GM12892 (cell line): Measurements from ENCODE around the gene CCDC15.
A peak's percentile ranks its signal among the peaks of the same experiment; 100 is the strongest.
"Not testable (repeated sequence)": the region's sequence is repeated elsewhere in the genome, so short reads cannot be mapped to it uniquely, and the experiment has no call there.

Experiments used
- DNase-seq: peaks from one replicate; pipeline ENCODE4 v3.0.0; 2011; ENCODE audit not compliant: insufficient read length
- FAIRE-seq: peaks from 2 replicates; lab custom pipeline; 2011; peaks lifted over from hg19 to GRCh38; lab: Jason Lieb, UNC
- POLR2A ChIP-seq: IDR thresholded peaks from 2 replicates; pipeline ENCODE4 v1.6.1; 2011; ENCODE audit warnings: low read depth, low read length, control low read depth
- POLR2AphosphoS5 ChIP-seq: IDR thresholded peaks from 2 replicates; pipeline ENCODE4 v1.6.1; 2011; ENCODE audit warnings: low read depth, low read length, control low read depth
- TAF1 ChIP-seq: IDR thresholded peaks from 2 replicates; pipeline ENCODE4 v1.6.1; 2011; ENCODE audit warnings: low read depth, mild to moderate bottlenecking, control low read depth, low read length, borderline replicate concordance

CCDC15 gene

DNA sequence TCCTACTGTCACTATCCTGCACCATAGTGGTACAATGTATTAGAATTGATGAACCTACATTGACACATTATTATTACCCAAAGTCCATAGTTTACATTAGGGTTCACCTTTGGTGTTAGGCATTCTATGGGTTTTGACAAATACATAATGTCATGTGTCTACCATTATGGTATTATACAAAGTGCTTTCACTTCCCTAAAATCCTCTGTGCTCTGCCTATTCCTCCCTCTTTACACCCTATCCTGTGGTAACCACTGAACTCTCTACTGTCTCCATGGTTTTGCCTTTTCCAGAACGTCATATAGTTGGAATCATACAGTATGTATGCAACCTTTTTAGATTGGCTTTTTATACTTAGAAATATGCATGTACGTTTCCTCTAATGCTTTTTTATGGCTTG, 51.5 kb downstream of the CCDC15 start:
- FAIRE-seq, result no peak
- no peak for DNase-seq

DNA sequence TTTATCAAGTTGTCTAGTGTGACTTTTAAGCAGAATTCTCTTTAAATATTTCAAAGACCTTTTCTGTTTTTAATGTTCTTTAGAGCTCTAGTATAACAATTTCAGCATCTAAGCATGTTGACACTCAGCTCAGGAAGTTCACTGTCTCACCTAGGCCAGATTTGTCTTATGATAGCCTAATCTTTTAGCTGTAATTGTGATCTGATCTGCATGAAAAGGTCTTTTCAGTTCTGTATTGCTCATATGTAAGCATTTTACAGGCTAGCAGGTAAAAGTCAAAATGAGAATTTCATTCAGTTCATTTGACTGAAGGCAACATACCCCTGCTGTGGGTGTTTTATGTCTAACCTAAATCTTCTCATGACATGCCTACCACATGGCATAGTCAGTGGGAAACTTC, 62.4 kb downstream of the CCDC15 start:
- FAIRE-seq (no peak), DNase-seq (no peak)
- TF ChIP-seq TAF1 (no peak), POLR2A (no peak), POLR2AphosphoS5 (no peak)

More for the DNA sequence above, 51.5 kb downstream of the CCDC15 start:
- no peak for TF ChIP-seq TAF1
- no peak for TF ChIP-seq POLR2A
- no peak for TF ChIP-seq POLR2AphosphoS5

DNA sequence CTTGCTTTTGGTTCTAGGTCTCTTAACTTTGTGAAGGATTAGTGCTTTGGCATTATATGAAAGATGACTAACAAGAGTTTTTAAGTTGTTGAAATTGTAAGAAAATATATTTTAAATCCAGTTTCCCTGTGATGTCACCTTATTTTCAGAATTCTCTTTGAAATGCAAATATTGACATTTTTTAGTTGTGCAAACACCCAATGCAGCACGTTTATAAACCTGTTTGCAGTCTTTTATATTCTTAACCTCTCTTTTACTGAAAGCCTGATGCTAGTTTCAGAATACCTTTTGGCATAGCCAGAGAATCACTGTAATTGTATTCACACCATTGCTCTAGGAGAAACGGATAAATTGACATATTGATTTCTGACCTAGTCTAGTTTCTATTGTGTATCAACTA, 66.3 kb downstream of the CCDC15 start:
- TF ChIP-seq POLR2A (no peak), POLR2AphosphoS5 (no peak), TAF1 (no peak)
- FAIRE-seq, result no peak
- DNase-seq, result no peak

DNA sequence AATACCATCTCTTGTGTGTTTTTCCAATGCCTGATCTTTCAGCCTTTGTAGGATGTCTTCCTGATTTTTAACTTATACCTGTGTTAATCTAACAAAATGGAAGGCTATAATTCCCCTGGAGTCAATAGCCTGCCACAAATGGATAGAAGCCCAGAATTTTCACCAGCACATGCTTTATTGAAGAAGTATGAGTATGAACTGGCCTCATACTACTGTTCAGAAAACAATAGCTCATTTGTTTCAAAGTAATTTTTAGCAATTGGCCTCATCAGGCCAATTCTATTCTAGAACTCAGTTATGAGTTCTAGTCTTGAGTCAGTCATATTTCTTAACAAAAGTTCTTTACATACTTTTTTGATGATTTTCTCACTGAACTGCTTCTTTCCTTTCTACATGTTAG, 68.5 kb downstream of the CCDC15 start:
- FAIRE-seq, result no peak
- TF ChIP-seq TAF1, result no peak
- TF ChIP-seq POLR2A, result no peak
- no peak for TF ChIP-seq POLR2AphosphoS5
- no peak for DNase-seq

DNA sequence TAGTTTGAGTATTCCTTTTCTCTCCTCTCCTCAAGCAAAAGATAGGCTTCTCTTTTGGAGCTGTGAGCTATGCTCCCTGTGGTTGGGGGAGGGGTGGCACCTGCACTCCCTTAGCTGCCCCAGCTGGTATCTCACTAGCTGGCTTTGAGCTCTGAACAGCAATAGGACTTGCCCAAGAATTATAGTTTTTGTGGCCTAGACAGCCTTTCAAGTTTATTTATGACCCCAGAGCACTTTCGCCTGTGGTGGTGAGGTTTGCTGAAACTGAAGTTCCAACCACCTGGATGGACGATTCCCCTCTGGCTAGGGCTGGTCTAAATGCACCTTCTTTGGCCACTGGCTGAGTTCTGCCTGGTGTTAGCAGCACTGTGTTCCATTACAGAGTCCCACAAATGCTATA, 72.0 kb downstream of the CCDC15 start:
- DNase-seq (no peak), FAIRE-seq (no peak)
- TF ChIP-seq TAF1 (no peak), POLR2A (no peak), POLR2AphosphoS5 (no peak)

DNA sequence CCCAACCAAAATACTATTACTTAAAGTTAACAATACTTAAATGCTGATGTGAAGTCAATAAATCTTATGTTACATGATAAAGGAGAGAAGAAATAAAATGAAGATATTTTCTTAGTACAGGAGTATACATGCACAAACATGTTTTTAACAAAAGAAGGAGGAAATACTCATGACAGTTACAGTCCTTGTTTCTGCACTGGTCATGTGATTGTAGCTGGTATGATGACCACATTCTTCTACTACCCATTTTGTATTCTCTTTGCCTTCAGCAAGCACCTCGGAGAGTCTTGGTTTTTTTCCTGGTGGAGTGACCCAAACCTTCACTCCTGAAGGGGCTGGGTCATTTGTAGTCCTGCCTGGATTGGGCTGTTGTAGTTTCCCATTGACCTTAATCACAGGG, 75.4 kb downstream of the CCDC15 start:
- not testable (repeated sequence) for DNase-seq, FAIRE-seq

DNA sequence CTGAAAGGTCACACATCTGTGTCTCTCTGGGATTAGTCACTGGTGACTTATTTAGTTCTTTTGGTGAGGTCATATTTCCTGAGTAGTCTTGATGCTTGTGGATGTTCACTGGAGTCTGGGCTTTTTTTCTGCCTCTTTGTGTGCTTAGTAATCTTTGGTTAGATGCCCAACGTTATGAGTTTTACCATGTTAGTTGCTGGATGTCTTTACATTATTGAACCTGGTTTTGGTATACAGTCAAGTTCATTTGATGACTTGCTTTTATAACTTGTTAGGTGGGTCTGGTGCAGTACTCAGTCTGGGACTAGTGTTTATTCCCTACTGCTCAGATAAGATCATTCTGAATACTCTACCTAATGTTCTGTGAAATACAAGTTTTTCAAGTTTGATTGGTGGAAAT, 82.9 kb downstream of the CCDC15 start:
- DNase-seq (no peak), FAIRE-seq (peak; percentile 64)
- TF ChIP-seq TAF1 (no peak), POLR2AphosphoS5 (no peak)

DNA sequence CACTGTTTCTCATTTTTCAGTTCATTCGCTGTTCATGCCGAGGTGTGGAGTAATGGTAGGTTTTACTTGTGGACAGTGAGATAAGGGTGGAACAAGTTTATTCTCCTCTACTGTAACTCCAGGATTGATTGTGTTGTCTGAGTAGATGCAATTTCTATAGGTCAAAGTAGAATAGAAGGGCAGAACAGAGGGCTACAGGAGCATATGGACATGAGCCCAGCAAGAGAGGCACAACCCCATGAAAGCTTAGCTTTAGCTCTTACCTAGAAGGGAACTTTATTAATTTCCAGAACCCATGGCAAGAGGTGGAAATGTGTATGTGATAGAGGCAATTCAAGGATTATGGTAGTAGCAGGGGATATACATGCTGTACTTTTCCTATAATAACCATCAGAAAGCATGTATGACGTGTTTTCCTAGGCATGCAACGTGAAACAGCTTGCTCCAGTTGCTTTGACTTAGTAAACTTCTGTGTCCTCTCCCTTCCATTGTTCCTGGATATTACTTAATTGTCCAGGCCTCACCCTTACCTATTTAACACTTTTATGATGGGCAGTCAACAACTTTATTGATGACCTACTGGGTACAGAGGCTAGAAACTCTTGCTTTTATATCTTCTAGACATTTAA, 95.3 kb downstream of the CCDC15 start:
- DNase-seq (no peak), FAIRE-seq (no peak)
- TF ChIP-seq TAF1 (no peak), POLR2AphosphoS5 (no peak), POLR2A (no peak)

DNA sequence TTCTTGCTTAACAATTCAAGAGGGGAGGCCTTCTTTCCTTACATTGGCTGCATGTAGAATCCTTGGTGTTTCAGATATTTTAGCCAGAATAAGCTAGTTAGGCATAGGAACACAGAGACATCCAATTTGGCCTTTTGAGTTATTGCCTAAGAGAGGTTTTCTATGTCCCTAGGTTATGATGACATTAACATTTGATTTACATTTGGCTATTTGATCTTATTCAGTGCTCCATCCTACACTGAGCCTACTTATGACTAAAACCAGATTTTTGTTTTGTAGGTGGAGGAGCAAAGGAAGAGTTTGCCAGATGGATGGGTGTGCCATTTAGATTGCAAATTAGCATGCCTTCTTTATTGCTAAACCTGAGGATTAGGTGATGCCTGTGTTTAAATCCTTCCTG, 98.0 kb downstream of the CCDC15 start:
- TF ChIP-seq TAF1, result no peak
- no peak for TF ChIP-seq POLR2A
- no peak for TF ChIP-seq POLR2AphosphoS5
- no peak for DNase-seq
- FAIRE-seq, result no peak

DNA sequence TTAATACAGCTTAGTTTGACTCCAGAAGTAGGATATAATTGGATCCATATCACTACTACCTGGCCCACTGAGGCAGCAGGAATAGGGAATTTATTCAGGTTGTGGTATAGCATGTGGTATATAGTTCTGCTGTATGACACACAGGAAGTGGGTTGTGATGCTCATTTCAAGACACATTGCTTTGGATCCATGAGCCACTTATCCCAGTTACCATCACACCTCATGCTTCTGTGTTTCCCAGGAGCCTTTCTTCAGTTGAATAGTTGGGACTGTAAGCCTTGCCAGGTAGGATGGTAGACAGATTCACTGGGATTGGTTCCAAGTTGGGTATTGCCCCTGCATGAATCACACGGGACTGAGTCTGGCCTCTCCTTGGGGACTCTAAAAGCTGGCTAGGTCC, 99.2 kb downstream of the CCDC15 start:
- TF ChIP-seq POLR2A, result no peak
- TF ChIP-seq TAF1, result no peak
- no peak for TF ChIP-seq POLR2AphosphoS5
- FAIRE-seq, result no peak
- DNase-seq, result no peak

DNA sequence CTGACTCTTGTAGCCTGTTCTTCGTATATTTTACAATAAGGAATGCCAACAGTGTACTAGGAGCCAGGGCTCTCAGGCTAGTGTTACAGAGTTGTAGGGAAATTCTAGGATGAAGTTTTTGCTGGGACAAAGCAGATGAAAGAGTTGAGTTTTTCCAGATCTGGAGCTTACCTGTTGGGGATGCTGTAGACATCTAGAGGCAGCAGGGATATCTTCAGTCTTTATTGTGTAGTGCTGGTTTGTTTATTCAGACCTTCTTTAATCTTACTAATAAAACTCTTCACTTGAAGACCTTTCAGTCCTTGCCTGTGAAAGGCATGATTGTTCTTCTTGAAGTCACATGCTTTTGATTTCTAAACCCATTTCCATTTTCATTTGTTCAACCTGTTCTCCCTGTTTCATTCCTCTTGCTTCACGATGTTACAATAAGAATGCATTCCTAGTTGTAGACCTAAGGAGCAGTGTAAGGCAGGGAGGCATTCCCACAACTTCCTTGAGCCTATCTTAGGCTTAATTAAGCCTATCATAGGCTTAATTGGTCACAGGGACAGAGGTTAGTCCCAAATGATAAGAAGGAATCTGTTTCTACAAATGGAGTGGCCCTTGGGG, 101.2 kb downstream of the CCDC15 start:
- FAIRE-seq (peak; percentile 51), DNase-seq (no peak)
- TF ChIP-seq TAF1 (no peak), POLR2AphosphoS5 (no peak), POLR2A (no peak)

DNA sequence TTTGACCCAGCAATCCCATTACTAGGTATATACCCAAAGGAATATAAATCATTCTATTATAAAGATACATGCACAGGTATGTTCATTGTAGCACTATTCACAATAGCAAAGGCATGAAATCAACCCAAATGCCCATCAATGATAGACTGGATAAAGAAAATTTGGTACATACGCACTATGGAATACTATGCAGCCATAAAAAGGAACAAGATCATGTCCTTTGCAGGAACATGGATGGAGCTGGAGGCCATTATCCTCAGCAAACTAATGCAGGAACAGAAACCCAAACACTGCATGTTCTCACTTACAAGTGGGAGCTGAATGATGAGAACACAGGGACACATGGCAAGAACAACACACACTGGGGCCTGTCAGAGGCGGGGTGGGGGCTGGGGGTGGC, 102.1 kb downstream of the CCDC15 start:
- FAIRE-seq, DNase-seq: not testable (repeated sequence)
